Kidney epithelial cell (primary cell): ENCODE results near the gene ADD1. TPM values are rescaled to one million over a fixed set of nuclear protein-coding genes. Genes with fewer than 3 reads are reported as not detected.

Source experiments
- DNase-seq: peaks from one replicate; pipeline ENCODE4 v3.0.0-alpha.2; 2010; ENCODE audit warnings: low read depth
- H3K27me3 ChIP-seq: 2 replicates; pipeline ENCODE4 v1.6.0; 2011; ENCODE audit warnings: low read length; ENCODE audit not compliant: control insufficient read depth, insufficient read depth
- H3K36me3 ChIP-seq: 2 replicates; pipeline ENCODE4 v1.5.1; 2011; ENCODE audit warnings: low read length; ENCODE audit not compliant: control insufficient read depth, insufficient read depth
- H3K4me3 ChIP-seq: 2 replicates; pipeline ENCODE4 v1.5.1; 2011; ENCODE audit warnings: low read depth, mild to moderate bottlenecking, control low read depth, low read length
- CTCF ChIP-seq: IDR thresholded peaks from 2 replicates; pipeline ENCODE4 v1.5.1; 2011; ENCODE audit warnings: mild to moderate bottlenecking, moderate library complexity, low read length, control low read depth, inconsistent platforms; ENCODE audit not compliant: insufficient read depth, poor library complexity, severe bottlenecking
- total RNA-seq: library from RNA; depleted of rRNA; stranded (reverse); fragments of >200 nt; gene quantifications from 2 replicates; pipeline ENCODE4 v1.2.3, GENCODE V29; 2015

ADD1 gene
- total RNA-seq, 1 donor from 2014 or later = 132 TPM

- no peak for DNase-seq
- no peaks in the 10 kb centered on the region for H3K27me3 ChIP-seq
- H3K36me3 ChIP-seq = no peaks in the 10 kb centered on the region
- H3K4me3 ChIP-seq = no peak overlapping the region
- no peak for TF ChIP-seq CTCF
These were observed 22.7 kb downstream of the ADD1 start for GRCh38 chr4:2866160-2866861.

DNA sequence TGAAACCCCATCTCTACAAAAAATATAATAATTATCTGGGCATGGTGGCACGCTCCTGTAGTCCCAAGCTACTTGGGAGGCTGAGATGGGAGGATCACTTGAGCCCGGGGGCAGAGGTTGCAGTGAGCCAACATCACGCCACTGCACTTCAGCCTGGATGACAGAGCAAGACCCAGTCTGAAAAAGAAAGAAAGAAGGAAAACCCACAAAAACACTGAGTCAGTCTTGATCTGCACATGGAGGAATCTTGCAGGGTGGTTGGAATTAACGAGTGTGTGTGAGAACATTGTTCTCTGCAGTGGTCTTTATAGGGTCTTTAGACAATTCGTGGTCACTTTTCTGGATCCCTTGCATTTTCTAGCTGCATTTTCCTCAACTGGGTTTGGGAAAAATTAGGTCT is 23.2 kb downstream of the ADD1 start:
- no peak for TF ChIP-seq CTCF
- Histone ChIP-seq H3K27me3 (no peaks in the 10 kb centered on the region), H3K4me3 (no peak overlapping the region), H3K36me3 (no peaks in the 10 kb centered on the region)
- DNase-seq = no peak

- H3K27me3 ChIP-seq = no peaks in the 10 kb centered on the region
- no peak overlapping the region for H3K4me3 ChIP-seq
- TF ChIP-seq CTCF = no peak
- H3K36me3 ChIP-seq = no peaks in the 10 kb centered on the region
- DNase-seq = no peak
These were observed 24.3 kb downstream of the ADD1 start for GRCh38 chr4:2867758-2868491.

DNA sequence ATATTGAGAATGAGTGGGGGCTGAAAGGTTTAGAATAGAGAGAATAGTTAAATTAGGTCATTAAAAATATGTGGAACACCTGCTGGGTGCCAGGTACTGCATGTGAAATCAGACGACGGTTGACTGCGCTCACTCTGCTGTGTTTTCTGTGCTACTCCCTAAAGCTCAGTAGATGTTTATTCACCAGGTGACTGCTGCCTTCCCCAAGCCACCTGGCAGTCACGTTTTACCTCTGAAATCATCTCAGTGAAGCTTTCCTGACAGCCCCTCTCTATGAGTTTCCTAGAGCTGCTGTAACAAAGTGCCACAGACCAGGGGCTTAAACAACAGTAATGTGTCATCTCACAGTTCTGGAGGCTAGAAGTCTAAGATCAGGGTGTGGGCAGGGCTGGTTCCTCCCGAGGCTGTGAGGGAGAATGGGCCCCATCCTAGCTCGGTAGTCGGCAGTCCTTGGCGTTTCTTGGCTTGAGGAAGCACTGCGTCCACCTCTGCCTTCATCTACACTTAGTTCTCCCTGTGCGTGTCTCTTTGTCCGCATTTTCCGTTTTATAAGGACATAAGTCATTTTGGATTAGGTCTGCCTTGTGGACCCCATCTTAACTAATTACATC is 25.3 kb downstream of the ADD1 start:
- no peak for TF ChIP-seq CTCF
- H3K36me3 ChIP-seq = no peaks in the 10 kb centered on the region
- no peaks in the 10 kb centered on the region for H3K27me3 ChIP-seq
- H3K4me3 ChIP-seq = no peak overlapping the region
- no peak for DNase-seq

DNA sequence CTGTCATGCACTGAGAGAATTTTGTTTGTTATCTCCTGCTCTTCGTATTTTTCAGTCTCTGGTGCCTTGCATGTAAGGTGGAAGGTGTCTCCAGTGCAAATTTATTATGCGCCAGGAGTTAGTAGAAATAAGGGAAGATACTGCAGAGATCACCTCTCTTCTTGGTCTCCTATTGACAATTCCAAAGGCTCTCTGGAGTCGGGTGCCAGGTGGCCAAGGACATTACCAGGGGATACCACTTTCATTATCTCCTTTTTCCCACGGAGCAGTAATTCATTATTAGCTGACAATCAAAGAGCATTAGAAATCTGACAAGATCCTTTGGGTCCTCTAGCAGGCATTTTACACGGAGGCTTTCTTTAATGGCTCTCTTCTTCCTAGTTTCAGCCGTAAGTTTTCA is 26.0 kb downstream of the ADD1 start:
- no peak for DNase-seq
- TF ChIP-seq CTCF = no peak
- Histone ChIP-seq H3K27me3 (no peaks in the 10 kb centered on the region), H3K4me3 (no peak overlapping the region), H3K36me3 (no peaks in the 10 kb centered on the region)

GRCh38 chr4:2870082-2870481 is 26.4 kb downstream of the ADD1 start:
- no peaks in the 10 kb centered on the region for H3K27me3 ChIP-seq
- H3K36me3 ChIP-seq = no peaks in the 10 kb centered on the region
- TF ChIP-seq CTCF = no peak
- no peak for DNase-seq
- no peak overlapping the region for H3K4me3 ChIP-seq
